GM18526 (cell line): ENCODE results near the gene SLCO4A1.
A peak's percentile ranks its signal among the peaks of the same experiment; 100 is the strongest.

Experiments
- POLR2A ChIP-seq: IDR thresholded peaks from 3 replicates; pipeline ENCODE4 v1.6.1; 2011; ENCODE audit not compliant: insufficient read length; ENCODE audit errors: extremely low read depth

SLCO4A1 gene

GRCh38 chr20:62616728-62617621, 25.3 kb upstream of the SLCO4A1 start:
- no peak for TF ChIP-seq POLR2A

GRCh38 chr20:62617711-62618483, 24.4 kb upstream of the SLCO4A1 start:
- no peak for TF ChIP-seq POLR2A

- TF ChIP-seq POLR2A: peak; percentile 6
Observed at GRCh38 chr20:62618611-62619529, 23.4 kb upstream of the SLCO4A1 start.

- TF ChIP-seq POLR2A: no peak
Observed at GRCh38 chr20:62620625-62621024, 21.7 kb upstream of the SLCO4A1 start.

GRCh38 chr20:62621251-62622110, 20.8 kb upstream of the SLCO4A1 start:
- no peak for TF ChIP-seq POLR2A

GRCh38 chr20:62622178-62622876, 20.0 kb upstream of the SLCO4A1 start:
- TF ChIP-seq POLR2A: no peak

GRCh38 chr20:62622877-62623487, 19.3 kb upstream of the SLCO4A1 start:
- no peak for TF ChIP-seq POLR2A

- peak; percentile 46 for TF ChIP-seq POLR2A
Observed at GRCh38 chr20:62623488-62624324, 18.6 kb upstream of the SLCO4A1 start.

- no peak for TF ChIP-seq POLR2A
Observed at GRCh38 chr20:62624325-62624690, 18.0 kb upstream of the SLCO4A1 start.

GRCh38 chr20:62624719-62625453, 17.4 kb upstream of the SLCO4A1 start:
- TF ChIP-seq POLR2A: no peak

- no peak for TF ChIP-seq POLR2A
Observed at GRCh38 chr20:62625516-62625915, 16.8 kb upstream of the SLCO4A1 start.
